SK-N-SH treated with all-trans-retinoic acid at 6 μM for 48 hours (cell line): ENCODE data around the gene ZFHX3.

ENCODE experiments used
- ATAC-seq: fragments of 200-7000 bp; cut with Tn5 transposase; 3 replicates; pipeline ENCODE4 v1.9.1; 2020; ENCODE audit warnings: mild to moderate bottlenecking, moderate library complexity
- ARNTL ChIP-seq: fragments of 450-650 bp; formaldehyde crosslinking; IDR thresholded peaks from 2 replicates; pipeline ENCODE4 v1.5.0; 2020; ENCODE audit warnings: low read depth, mild to moderate bottlenecking, moderate library complexity, borderline replicate concordance
- BACH2 ChIP-seq: fragments of 250-450 bp; sonication (Bioruptor Pico); IDR thresholded peaks from 2 replicates; pipeline ENCODE4 v1.9.0; 2021; ENCODE audit warnings: mild to moderate bottlenecking, borderline replicate concordance
- CREB5 ChIP-seq: fragments of 250-450 bp; sonication (Bioruptor Pico); IDR thresholded peaks from 2 replicates; pipeline ENCODE4 v1.5.1; 2020; ENCODE audit warnings: low read depth, mild to moderate bottlenecking, moderate library complexity
- CSDC2 ChIP-seq: fragments of 250-450 bp; sonication (Bioruptor Pico); IDR thresholded peaks from 2 replicates; pipeline ENCODE4 v1.5.0; 2020; ENCODE audit warnings: mild to moderate bottlenecking, moderate library complexity
- CSRNP3 ChIP-seq: fragments of 250-450 bp; sonication (Bioruptor Pico); IDR thresholded peaks from 2 replicates; pipeline ENCODE4 v1.5.1; 2021; ENCODE audit warnings: mild to moderate bottlenecking, moderate library complexity
- ESRRG ChIP-seq: fragments of 250-450 bp; sonication (Bioruptor Pico); IDR thresholded peaks from 2 replicates; pipeline ENCODE4 v1.6.1; 2021; ENCODE audit warnings: mild to moderate bottlenecking
- GLIS3 ChIP-seq: fragments of 250-450 bp; sonication (Bioruptor Pico); IDR thresholded peaks from 2 replicates; pipeline ENCODE4 v1.5.0; 2020; ENCODE audit warnings: mild to moderate bottlenecking, moderate library complexity
- ISL1 ChIP-seq: fragments of 250-450 bp; sonication (Bioruptor Pico); IDR thresholded peaks from 2 replicates; pipeline ENCODE4 v2.1.2; 2022; ENCODE audit warnings: mild to moderate bottlenecking, moderate library complexity
- OSR1 ChIP-seq: fragments of 250-450 bp; sonication (Bioruptor Pico); IDR thresholded peaks from 2 replicates; pipeline ENCODE4 v1.8.0; 2022; ENCODE audit warnings: moderate library complexity, mild to moderate bottlenecking, inconsistent platforms
- PATZ1 ChIP-seq: fragments of 250-450 bp; sonication (Bioruptor Pico); IDR thresholded peaks from 2 replicates; pipeline ENCODE4 v1.8.0; 2020; ENCODE audit warnings: mild to moderate bottlenecking, moderate library complexity, borderline replicate concordance
- POU6F1 ChIP-seq: fragments of 250-450 bp; sonication (Bioruptor Pico); IDR thresholded peaks from 2 replicates; pipeline ENCODE4 v1.8.0; 2021; ENCODE audit warnings: low read depth, mild to moderate bottlenecking, moderate library complexity, borderline replicate concordance
- PPARA ChIP-seq: fragments of 250-450 bp; sonication (Bioruptor Pico); IDR thresholded peaks from 2 replicates; pipeline ENCODE4 v1.5.0; 2020; ENCODE audit warnings: mild to moderate bottlenecking, borderline replicate concordance
- RARB ChIP-seq: fragments of 250-450 bp; sonication (Bioruptor Pico); IDR thresholded peaks from 2 replicates; pipeline ENCODE4 v1.8.0; 2021; ENCODE audit warnings: mild to moderate bottlenecking, moderate library complexity
- SNAI2 ChIP-seq: fragments of 250-450 bp; sonication (Bioruptor Pico); IDR thresholded peaks from 2 replicates; pipeline ENCODE4 v1.5.0; 2020; ENCODE audit warnings: mild to moderate bottlenecking, moderate library complexity
- TCF4 ChIP-seq: fragments of 250-450 bp; sonication (Bioruptor Pico); IDR thresholded peaks from 2 replicates; pipeline ENCODE4 v1.8.0; 2021; ENCODE audit warnings: mild to moderate bottlenecking, moderate library complexity, borderline replicate concordance
- TOX ChIP-seq: fragments of 250-450 bp; sonication (Bioruptor Pico); IDR thresholded peaks from 2 replicates; pipeline ENCODE4 v1.8.0; 2021; ENCODE audit warnings: mild to moderate bottlenecking, moderate library complexity, borderline replicate concordance
- ZC3H10 ChIP-seq: fragments of 250-450 bp; sonication (Bioruptor Pico); IDR thresholded peaks from 2 replicates; pipeline ENCODE4 v1.5.1; 2021; ENCODE audit warnings: mild to moderate bottlenecking, moderate library complexity
- ZFP30 ChIP-seq: fragments of 450-650 bp; formaldehyde crosslinking; IDR thresholded peaks from 2 replicates; pipeline ENCODE4 v1.5.0; 2022; ENCODE audit warnings: mild to moderate bottlenecking, moderate library complexity
- ZNF565 ChIP-seq: fragments of 450-650 bp; formaldehyde crosslinking; conservative IDR thresholded peaks from 2 replicates; pipeline ENCODE4 v1.5.0; 2020; ENCODE audit warnings: low read depth, mild to moderate bottlenecking, moderate library complexity
- ZNF70 ChIP-seq: fragments of 450-650 bp; formaldehyde crosslinking; IDR thresholded peaks from 2 replicates; pipeline ENCODE4 v1.5.0; 2020; ENCODE audit warnings: mild to moderate bottlenecking, moderate library complexity
- ZNF8 ChIP-seq: fragments of 450-650 bp; formaldehyde crosslinking; IDR thresholded peaks from 2 replicates; pipeline ENCODE4 v1.5.0; 2020; ENCODE audit warnings: mild to moderate bottlenecking, moderate library complexity

ZFHX3 gene

GRCh38 chr16:73028263-73028662 is 19.7 kb downstream of the ZFHX3 start:
- TF ChIP-seq CSRNP3 = no peak
- no peak for TF ChIP-seq ZFP30 (CRISPR knock-in tag)
- TF ChIP-seq PPARA (CRISPR knock-in tag) = no peak
- TF ChIP-seq PATZ1 (CRISPR knock-in tag) = no peak
- TF ChIP-seq ESRRG (CRISPR knock-in tag) = no peak
- TF ChIP-seq TCF4 = no peak
- no peak for TF ChIP-seq BACH2 (CRISPR knock-in tag)
- no peak for TF ChIP-seq ZNF565 (CRISPR knock-in tag)
- no peak for TF ChIP-seq ISL1 (CRISPR knock-in tag)
- no peak for TF ChIP-seq CSDC2 (CRISPR knock-in tag)
- no peak for TF ChIP-seq CREB5 (CRISPR knock-in tag)
- no peak for TF ChIP-seq ZC3H10 (CRISPR knock-in tag)
- TF ChIP-seq SNAI2 (CRISPR knock-in tag) = no peak
- TF ChIP-seq TOX (CRISPR knock-in tag) = no peak
- TF ChIP-seq, all 23 proteins: peak for 0
- ATAC-seq = no peak

- ATAC-seq = no peak
- TF ChIP-seq ARNTL (no peak), SNAI2 (CRISPR knock-in tag) (no peak), GLIS3 (CRISPR knock-in tag) (no peak), OSR1 (CRISPR knock-in tag) (no peak), CREB5 (CRISPR knock-in tag) (no peak), ZC3H10 (CRISPR knock-in tag) (no peak), ZNF8 (no peak), PPARA (CRISPR knock-in tag) (no peak), POU6F1 (CRISPR knock-in tag) (no peak), TCF4 (no peak), TOX (CRISPR knock-in tag) (no peak), ZNF565 (CRISPR knock-in tag) (no peak), ISL1 (CRISPR knock-in tag) (no peak), ESRRG (CRISPR knock-in tag) (no peak), PATZ1 (CRISPR knock-in tag) (no peak), RARB (CRISPR knock-in tag) (no peak), ZNF70 (CRISPR knock-in tag) (no peak), BACH2 (CRISPR knock-in tag) (no peak), CSRNP3 (no peak)
Measured at GRCh38 chr16:73027685-73028111, 20.2 kb downstream of the ZFHX3 start.
